GM10248 (cell line): ENCODE measurements around the gene SNTG2.

Source experiments
- CTCF ChIA-PET: fragments of 300-600 bp; sonication (Branson Sonifier 250); formaldehyde crosslinking; extraction: SDS; loops from one replicate; lab custom pipeline; 2021; ENCODE audit warnings: antibody characterized with exemption; lab: Yijun Ruan, JAX
- POLR2A ChIA-PET: fragments of 350-650 bp; sonication (Branson Sonifier 250); formaldehyde crosslinking; extraction: SDS; loops from one replicate; lab custom pipeline; 2020; ENCODE audit warnings: antibody characterized with exemption; lab: Yijun Ruan, JAX
- DNase-seq: peaks from one replicate; pipeline ENCODE4 v3.0.0; 2012; ENCODE audit errors: extremely low spot score
- CTCF ChIP-seq: IDR thresholded peaks from 2 replicates; pipeline ENCODE4 v1.5.1; 2012; ENCODE audit warnings: mild to moderate bottlenecking, low read depth; ENCODE audit errors: extremely low read depth, missing control alignments, control extremely low read depth

The SNTG2 gene

GRCh38 chr2:1318366-1319009, 367.8 kb downstream of the SNTG2 start:
- POLR2A ChIA-PET = no interaction called here
- CTCF ChIA-PET = no interaction called here
- TF ChIP-seq CTCF = no peak
- no peak for DNase-seq

GRCh38 chr2:1319393-1319792, 368.7 kb downstream of the SNTG2 start:
- TF ChIP-seq CTCF = no peak
- no peak for DNase-seq
- ChIA-PET CTCF (no interaction called here), POLR2A (no interaction called here)

- POLR2A ChIA-PET = no interaction called here
- CTCF ChIA-PET = no interaction called here
- no peak for DNase-seq
- no peak for TF ChIP-seq CTCF
These were observed 370.7 kb downstream of the SNTG2 start for GRCh38 chr2:1321321-1321720.

DNA sequence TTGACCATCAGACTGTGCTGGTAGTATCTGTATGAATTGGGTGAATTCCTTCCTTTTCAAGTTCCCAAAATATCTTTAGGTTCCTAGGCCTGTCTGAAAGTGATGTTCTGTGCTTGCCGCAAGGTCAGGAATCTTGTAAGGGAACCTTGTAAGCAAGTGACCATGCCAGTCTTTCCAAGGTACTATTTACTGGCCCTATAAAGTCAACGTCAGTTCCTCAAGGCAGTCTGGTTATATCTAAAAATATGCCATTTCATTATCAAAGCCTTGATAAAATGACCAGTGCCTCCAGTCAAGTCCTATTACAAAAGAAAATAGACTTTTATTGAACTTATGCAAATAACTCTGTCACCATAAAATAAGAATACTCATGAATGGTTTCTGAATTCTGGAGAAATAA, 374.2 kb downstream of the SNTG2 start:
- POLR2A ChIA-PET = no interaction called here
- CTCF ChIA-PET = no interaction called here
- no peak for DNase-seq
- no peak for TF ChIP-seq CTCF

GRCh38 chr2:1328684-1329083, 378.0 kb downstream of the SNTG2 start:
- no peak for DNase-seq
- ChIA-PET POLR2A (no interaction called here), CTCF (no interaction called here)
- TF ChIP-seq CTCF = no peak

DNA sequence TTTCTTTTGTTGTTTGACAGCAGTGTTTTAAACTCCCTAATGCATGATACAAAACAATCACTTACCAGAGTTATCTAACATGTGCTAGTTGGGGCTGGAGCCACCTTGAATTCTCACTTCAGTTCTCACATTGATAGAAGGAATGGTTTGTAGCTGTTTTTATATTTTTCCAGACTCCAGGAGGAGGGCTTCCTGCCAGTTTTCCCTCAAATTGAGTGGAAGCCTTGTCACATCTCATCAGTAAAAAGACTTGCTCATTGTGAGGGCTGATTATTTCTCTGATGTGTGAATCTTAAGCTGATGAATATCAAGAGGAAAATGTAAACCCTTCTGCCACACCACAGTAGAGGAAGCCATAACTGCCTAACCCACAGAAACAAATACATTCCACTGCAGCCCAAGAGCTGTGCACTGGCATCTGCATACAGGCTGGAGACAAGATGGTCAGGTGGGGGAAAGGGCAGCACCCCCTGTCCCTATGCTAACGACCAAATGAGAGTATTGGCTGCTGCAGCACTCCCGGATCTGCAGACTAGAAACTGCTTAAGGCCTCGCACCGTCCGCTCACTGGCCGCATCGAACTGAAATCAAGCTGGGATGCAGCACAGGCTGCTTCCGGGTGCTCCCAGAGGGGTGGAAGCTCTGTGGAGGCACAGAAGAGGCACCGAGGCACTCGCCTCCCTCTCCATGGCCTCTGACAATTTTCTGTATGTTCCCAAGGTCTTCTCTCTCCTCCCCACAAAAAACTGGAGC, 388.9 kb downstream of the SNTG2 start:
- ChIA-PET CTCF (no interaction called here), POLR2A (no interaction called here)
- no peak for DNase-seq
- no peak for TF ChIP-seq CTCF
